HCT116 (cell line): Measurements from ENCODE around the gene CLP1. TPM values are rescaled to one million over a fixed set of nuclear protein-coding genes. Genes with fewer than 3 reads are reported as not detected.

ENCODE experiments used
- ATAC-seq: fragments of 200-7000 bp; cut with Tn5 transposase; 2 replicates; pipeline ENCODE4 v1.9.1; 2020; ENCODE audit warnings: mild to moderate bottlenecking, moderate library complexity
- BruUV-seq: library from RNA; stranded (reverse); fragments of 400-500 nt; replicated peaks from 2 replicates; lab custom pipeline; 2021; lab: Mats Ljungman, UMichigan
- CTCF ChIA-PET: fragments of 300-600 bp; sonication (Branson Sonifier 250); formaldehyde crosslinking; loops from one replicate; lab custom pipeline; 2021; ENCODE audit warnings: antibody characterized with exemption; lab: Charles Lee
- POLR2A ChIA-PET: fragments of 300-600, 350-600 bp; sonication (Branson Sonifier 250); formaldehyde crosslinking; loops from one replicate; lab custom pipeline; 2021; ENCODE audit warnings: antibody characterized with exemption; lab: Charles Lee
- RAD21 ChIA-PET, 2 experiments: fragments of 300-600 bp; sonication (Branson Sonifier 250); formaldehyde crosslinking; loops; one replicate each; lab custom pipeline; 2023; ENCODE audit warnings: low total read pairs in 2 of 2; ENCODE audit not compliant: uncharacterized antibody in 2 of 2, unreplicated experiment in 2 of 2, low non-redundant PET in 1 of 2; lab: Charles Lee
- DNase-seq: peaks from one replicate; pipeline ENCODE4 v3.0.0-alpha.2; 2010; ENCODE audit warnings: low read depth, low spot score
- H2AFZ ChIP-seq: fragments of 200-600 bp; shearing (Covaris generic), sonication (generic); 2 replicates; pipeline ENCODE4 v1.6.1; 2017; ENCODE audit warnings: low read depth, mixed run types, mixed read lengths, antibody characterized with exemption, low read length; ENCODE audit not compliant: poor library complexity, severe bottlenecking
- H3K27ac ChIP-seq: 2 replicates; pipeline ENCODE4 v1.5.1; 2012; ENCODE audit warnings: low read depth, low read length
- H3K27me3 ChIP-seq: fragments of 200-600 bp; sonication (generic); 2 replicates; pipeline ENCODE4 v1.6.1; 2016; ENCODE audit warnings: mixed run types, low read length, mixed read lengths; ENCODE audit not compliant: insufficient read depth
- H3K36me3 ChIP-seq, 2 experiments: fragments of 200-500 bp in 1 of 2; fragments of 200-600 bp in 1 of 2; sonication (Bioruptor generic) in 1 of 2; sonication (generic) in 1 of 2; 2 replicates each; pipeline versions ENCODE4 v1.5.1 to v1.6.1; 2014 to 2016; ENCODE audit warnings: low read length in 2 of 2, inconsistent platforms in 1 of 2, mixed read lengths in 1 of 2, mixed run types in 1 of 2; ENCODE audit not compliant: insufficient read depth in 2 of 2, control insufficient read depth in 1 of 2
- H3K4me1 ChIP-seq, 2 experiments: fragments of 200-600 bp in 1 of 2; sonication (generic) in 1 of 2; 2 replicates each; pipeline versions ENCODE4 v1.5.1 to v1.6.1; 2012 to 2017; ENCODE audit warnings: low read length in 2 of 2, inconsistent platforms in 1 of 2, mild to moderate bottlenecking in 1 of 2, mixed read lengths in 1 of 2, mixed run types in 1 of 2, moderate library complexity in 1 of 2; ENCODE audit not compliant: insufficient read depth in 2 of 2, control insufficient read depth in 1 of 2
- H3K4me2 ChIP-seq: fragments of 200-600 bp; sonication (generic); 2 replicates; pipeline ENCODE4 v1.6.1; 2017; ENCODE audit warnings: mixed run types, low read length, mixed read lengths
- H3K4me3 ChIP-seq, 2 experiments: fragments of 200-600 bp in 1 of 2; sonication (generic) in 1 of 2; replicated peaks in 1 of 2; 2 replicates each; pipeline ENCODE4 v1.5.1; 2011 to 2016; ENCODE audit warnings: low read length in 2 of 2, control low read depth in 1 of 2, low read depth in 1 of 2, mild to moderate bottlenecking in 1 of 2, mixed read lengths in 1 of 2, mixed run types in 1 of 2
- H3K79me2 ChIP-seq: fragments of 200-600 bp; sonication (generic); 2 replicates; pipeline ENCODE4 v1.6.1; 2017; ENCODE audit warnings: mild to moderate bottlenecking, mixed run types, low read length, moderate library complexity, mixed read lengths; ENCODE audit not compliant: insufficient read depth
- H3K9ac ChIP-seq: fragments of 200-600 bp; sonication (generic); 2 replicates; pipeline ENCODE4 v1.6.1; 2016; ENCODE audit warnings: low read length, mixed read lengths
- H3K9me2 ChIP-seq: fragments of 200-600 bp; sonication (generic), shearing (Covaris generic); 2 replicates; pipeline ENCODE4 v1.6.1; 2017; ENCODE audit warnings: mixed run types, mild to moderate bottlenecking, moderate library complexity; ENCODE audit not compliant: insufficient read depth
- H3K9me3 ChIP-seq, 2 experiments: fragments of 200-500 bp in 1 of 2; fragments of 200-600 bp in 1 of 2; sonication (Bioruptor generic) in 1 of 2; sonication (generic) in 1 of 2; 2 replicates each; pipeline ENCODE4 v1.6.1; 2014 to 2017; ENCODE audit warnings: low read length in 2 of 2, mixed read lengths in 2 of 2, inconsistent platforms in 1 of 2, low read depth in 1 of 2, mild to moderate bottlenecking in 1 of 2, mixed run types in 1 of 2, moderate library complexity in 1 of 2; ENCODE audit not compliant: control insufficient read depth in 1 of 2, insufficient read depth in 1 of 2
- H4K20me1 ChIP-seq: fragments of 200-600 bp; sonication (generic), shearing (Covaris generic); 2 replicates; pipeline ENCODE4 v1.6.1; 2017; ENCODE audit warnings: mixed run types, mild to moderate bottlenecking, moderate library complexity; ENCODE audit not compliant: insufficient read depth
- CBX3 ChIP-seq: IDR thresholded peaks from 2 replicates; pipeline ENCODE4 v1.6.1; 2012; ENCODE audit warnings: low read depth
- CEBPB ChIP-seq: IDR thresholded peaks from 2 replicates; pipeline ENCODE4 v1.6.1; 2012; ENCODE audit warnings: low read depth
- EZH2 ChIP-seq: fragments of 200-600 bp; sonication (generic); IDR thresholded peaks from 2 replicates; pipeline ENCODE4 v1.6.1; 2017; ENCODE audit warnings: antibody characterized with exemption, mixed run types
- JUND ChIP-seq: IDR thresholded peaks from 2 replicates; pipeline ENCODE4 v1.6.1; 2012
- intact Hi-C: fragments of 100-400 bp; cut with micrococcal nuclease; formaldehyde crosslinking; loops from 2 replicates; pipeline ENCODE4 v1.10.0; 2022
- total RNA-seq: library from RNA; stranded (reverse); gene quantifications from one replicate; pipeline ENCODE4 v1.2.1, GENCODE V29; 2021; ENCODE audit not compliant: unreplicated experiment
- TF ChIP-seq, protein P1 (sequence below): IDR thresholded peaks from 2 replicates; pipeline ENCODE4 v1.6.1; 2012
- TF ChIP-seq, protein P2 (sequence below): IDR thresholded peaks from 2 replicates; pipeline ENCODE4 v1.6.1; 2012
- TF ChIP-seq, protein P3 (sequence below): IDR thresholded peaks from 2 replicates; pipeline ENCODE4 v1.6.1; 2011; ENCODE audit warnings: mild to moderate bottlenecking, low read length, moderate library complexity; ENCODE audit not compliant: insufficient replicate concordance; ENCODE audit errors: extremely low read depth
- TF ChIP-seq, protein P4 (sequence below): IDR thresholded peaks from 2 replicates; pipeline ENCODE4 v1.6.1; 2012; ENCODE audit warnings: low read depth

The CLP1 gene
- total RNA-seq, 1 experiment from 2014 or later: 17.7 TPM

DNA sequence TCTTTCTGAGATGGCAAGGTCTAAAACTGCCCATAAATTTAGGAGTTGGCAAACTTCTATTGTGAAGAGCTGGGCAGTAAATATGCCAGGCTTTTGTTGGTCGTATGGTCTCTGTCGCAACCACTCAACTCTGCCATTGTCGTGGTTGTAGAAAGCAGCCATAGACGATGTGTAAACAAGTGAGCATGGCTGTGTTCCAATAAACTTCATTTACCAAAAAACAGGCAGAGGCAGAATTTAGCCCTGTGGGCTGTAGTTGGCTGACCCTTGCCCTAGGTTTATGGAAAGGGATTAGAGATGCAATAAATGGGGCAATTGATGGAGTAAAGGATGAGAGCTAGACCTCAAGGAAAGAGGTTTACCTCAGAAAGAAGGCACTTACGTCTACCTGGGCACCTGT lies 25.4 kb upstream of the CLP1 start:
- Histone ChIP-seq H3K79me2 (no peaks in the 10 kb centered on the region), H3K4me1 (peaks cover 0 to 9% of the 10 kb centered on the region in 2 experiments; a peak in 2 of 4 replicates), H3K4me2 (no peak overlapping the region), H3K27ac (no peak overlapping the region), H4K20me1 (no peaks in the 10 kb centered on the region), H3K36me3 (no peaks in the 10 kb centered on the region), H3K4me3 (no peak overlapping the region), H3K27me3 (peaks cover 13% of the 10 kb centered on the region; the same call in 1 of the 2 replicates), H3K9ac (no peak overlapping the region), H3K9me3 (no peaks in the 10 kb centered on the region), H2AFZ (no peak overlapping the region), H3K9me2 (no peaks in the 10 kb centered on the region)
- no TSS peak for BruUV-seq
- no peak for DNase-seq
- intact Hi-C loops: no loop called here
- CTCF ChIA-PET: no interaction called here
- TF ChIP-seq CEBPB: no peak
- TF ChIP-seq, protein P1, sequence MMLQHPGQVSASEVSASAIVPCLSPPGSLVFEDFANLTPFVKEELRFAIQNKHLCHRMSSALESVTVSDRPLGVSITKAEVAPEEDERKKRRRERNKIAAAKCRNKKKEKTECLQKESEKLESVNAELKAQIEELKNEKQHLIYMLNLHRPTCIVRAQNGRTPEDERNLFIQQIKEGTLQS: no peak
- TF ChIP-seq EZH2: no peak
- no peak for TF ChIP-seq JUND
- TF ChIP-seq, protein P2, sequence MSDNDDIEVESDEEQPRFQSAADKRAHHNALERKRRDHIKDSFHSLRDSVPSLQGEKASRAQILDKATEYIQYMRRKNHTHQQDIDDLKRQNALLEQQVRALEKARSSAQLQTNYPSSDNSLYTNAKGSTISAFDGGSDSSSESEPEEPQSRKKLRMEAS: no peak
- TF ChIP-seq, protein P3, sequence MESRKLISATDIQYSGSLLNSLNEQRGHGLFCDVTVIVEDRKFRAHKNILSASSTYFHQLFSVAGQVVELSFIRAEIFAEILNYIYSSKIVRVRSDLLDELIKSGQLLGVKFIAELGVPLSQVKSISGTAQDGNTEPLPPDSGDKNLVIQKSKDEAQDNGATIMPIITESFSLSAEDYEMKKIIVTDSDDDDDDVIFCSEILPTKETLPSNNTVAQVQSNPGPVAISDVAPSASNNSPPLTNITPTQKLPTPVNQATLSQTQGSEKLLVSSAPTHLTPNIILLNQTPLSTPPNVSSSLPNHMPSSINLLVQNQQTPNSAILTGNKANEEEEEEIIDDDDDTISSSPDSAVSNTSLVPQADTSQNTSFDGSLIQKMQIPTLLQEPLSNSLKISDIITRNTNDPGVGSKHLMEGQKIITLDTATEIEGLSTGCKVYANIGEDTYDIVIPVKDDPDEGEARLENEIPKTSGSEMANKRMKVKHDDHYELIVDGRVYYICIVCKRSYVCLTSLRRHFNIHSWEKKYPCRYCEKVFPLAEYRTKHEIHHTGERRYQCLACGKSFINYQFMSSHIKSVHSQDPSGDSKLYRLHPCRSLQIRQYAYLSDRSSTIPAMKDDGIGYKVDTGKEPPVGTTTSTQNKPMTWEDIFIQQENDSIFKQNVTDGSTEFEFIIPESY: no peak
- no peak for TF ChIP-seq CBX3
- TF ChIP-seq, protein P4, sequence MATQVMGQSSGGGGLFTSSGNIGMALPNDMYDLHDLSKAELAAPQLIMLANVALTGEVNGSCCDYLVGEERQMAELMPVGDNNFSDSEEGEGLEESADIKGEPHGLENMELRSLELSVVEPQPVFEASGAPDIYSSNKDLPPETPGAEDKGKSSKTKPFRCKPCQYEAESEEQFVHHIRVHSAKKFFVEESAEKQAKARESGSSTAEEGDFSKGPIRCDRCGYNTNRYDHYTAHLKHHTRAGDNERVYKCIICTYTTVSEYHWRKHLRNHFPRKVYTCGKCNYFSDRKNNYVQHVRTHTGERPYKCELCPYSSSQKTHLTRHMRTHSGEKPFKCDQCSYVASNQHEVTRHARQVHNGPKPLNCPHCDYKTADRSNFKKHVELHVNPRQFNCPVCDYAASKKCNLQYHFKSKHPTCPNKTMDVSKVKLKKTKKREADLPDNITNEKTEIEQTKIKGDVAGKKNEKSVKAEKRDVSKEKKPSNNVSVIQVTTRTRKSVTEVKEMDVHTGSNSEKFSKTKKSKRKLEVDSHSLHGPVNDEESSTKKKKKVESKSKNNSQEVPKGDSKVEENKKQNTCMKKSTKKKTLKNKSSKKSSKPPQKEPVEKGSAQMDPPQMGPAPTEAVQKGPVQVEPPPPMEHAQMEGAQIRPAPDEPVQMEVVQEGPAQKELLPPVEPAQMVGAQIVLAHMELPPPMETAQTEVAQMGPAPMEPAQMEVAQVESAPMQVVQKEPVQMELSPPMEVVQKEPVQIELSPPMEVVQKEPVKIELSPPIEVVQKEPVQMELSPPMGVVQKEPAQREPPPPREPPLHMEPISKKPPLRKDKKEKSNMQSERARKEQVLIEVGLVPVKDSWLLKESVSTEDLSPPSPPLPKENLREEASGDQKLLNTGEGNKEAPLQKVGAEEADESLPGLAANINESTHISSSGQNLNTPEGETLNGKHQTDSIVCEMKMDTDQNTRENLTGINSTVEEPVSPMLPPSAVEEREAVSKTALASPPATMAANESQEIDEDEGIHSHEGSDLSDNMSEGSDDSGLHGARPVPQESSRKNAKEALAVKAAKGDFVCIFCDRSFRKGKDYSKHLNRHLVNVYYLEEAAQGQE: no peak
- RAD21 ChIA-PET: no interaction called here
- ATAC-seq: no peak
- POLR2A ChIA-PET: no interaction called here
